Measurements from ENCODE around the gene GRIA4. TPM values are rescaled to one million over a fixed set of nuclear protein-coding genes. Genes with fewer than 3 reads are reported as not detected.

Gene GRIA4
- total and polyA plus RNA-seq, 2 donors (not counting 1 experiment from before 2014, with no cell fraction given), result not detected

DNA sequence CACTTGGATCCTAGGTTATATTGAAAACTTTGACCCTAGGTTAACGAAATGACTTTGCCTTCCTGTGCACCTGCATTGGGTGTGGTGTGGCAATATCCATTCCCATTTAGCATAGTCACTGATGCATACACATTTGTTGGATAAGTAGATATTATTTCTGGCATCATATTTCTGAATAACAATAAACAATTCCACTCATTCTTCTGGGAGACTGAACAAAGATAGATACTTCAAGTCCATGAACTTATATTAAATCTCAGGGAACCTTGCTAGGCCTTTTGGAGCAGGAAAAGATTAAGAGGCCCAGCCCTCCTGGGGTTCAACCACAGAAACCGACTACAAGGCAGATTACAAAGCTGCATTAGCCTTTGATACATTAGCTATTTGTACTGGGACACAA is 293.2 kb downstream of the GRIA4 start:
- Histone ChIP-seq H3K4me2 (replicated peaks; ENCODE audit: low read depth, low read length, poor library complexity, severe bottlenecking) (no peak overlapping the region), H3K4me1 (ENCODE audit: control insufficient read depth in 2 of 2, insufficient read depth in 2 of 2, low read length in 2 of 2) (no peaks in the 10 kb centered on the region), H3K36me3 (replicated peaks in 1 of 2; ENCODE audit: control extremely low read depth in 1 of 2, control insufficient read depth in 1 of 2, extremely low read depth in 1 of 2, insufficient read depth in 2 of 2, low read length in 1 of 2) (no peaks in the 10 kb centered on the region), H3K9me3 (ENCODE audit: control extremely low read depth in 1 of 3, control insufficient read depth in 2 of 3, insufficient read depth in 1 of 3, low read length in 2 of 3) (no peaks in the 10 kb centered on the region), H2AFZ (ENCODE audit: insufficient read depth, low read depth, low read length, poor library complexity, severe bottlenecking) (no peak overlapping the region), H3K4me3 (ENCODE audit: control extremely low read depth in 1 of 5, extremely low read depth in 1 of 5, insufficient read depth in 1 of 5, low read depth in 2 of 5, low read length in 4 of 5) (no peak overlapping the region), H3K9ac (ENCODE audit: low read length) (no peak overlapping the region), H3K27ac (ENCODE audit: low read length in 2 of 2) (no peak overlapping the region), H4K20me1 (ENCODE audit: control insufficient read depth, insufficient read depth, low read length, poor library complexity, severe bottlenecking) (no peaks in the 10 kb centered on the region), H3K79me2 (ENCODE audit: control insufficient read depth, insufficient read depth, low read length) (no peaks in the 10 kb centered on the region), H3K27me3 (replicated peaks in 1 of 4; ENCODE audit: control extremely low read depth in 1 of 4, control insufficient read depth in 3 of 4, insufficient read depth in 4 of 4, low read length in 3 of 4) (no peaks in the 10 kb centered on the region)
- no peak for DNase-seq
- H3K9me3 Mint-ChIP-seq (ENCODE audit: insufficient read depth), result no peaks in the 10 kb centered on the region
- 86% methylated on average over 1 of the region's 2 CpGs for WGBS (ENCODE audit: insufficient coverage)
- POLR2A ChIA-PET, result no interaction called here
- no peaks in the 10 kb centered on the region for H3K4me1 Mint-ChIP-seq
- no peak for ATAC-seq (ENCODE audit: low read depth)
- H3K27ac Mint-ChIP-seq, result no peak overlapping the region
- TF ChIP-seq EZH2 (IDR thresholded peaks at IDR 0.05; ENCODE audit: borderline replicate concordance, insufficient read depth, low read depth, low read length, poor library complexity, severe bottlenecking), result no peak
- TF ChIP-seq, protein P1, sequence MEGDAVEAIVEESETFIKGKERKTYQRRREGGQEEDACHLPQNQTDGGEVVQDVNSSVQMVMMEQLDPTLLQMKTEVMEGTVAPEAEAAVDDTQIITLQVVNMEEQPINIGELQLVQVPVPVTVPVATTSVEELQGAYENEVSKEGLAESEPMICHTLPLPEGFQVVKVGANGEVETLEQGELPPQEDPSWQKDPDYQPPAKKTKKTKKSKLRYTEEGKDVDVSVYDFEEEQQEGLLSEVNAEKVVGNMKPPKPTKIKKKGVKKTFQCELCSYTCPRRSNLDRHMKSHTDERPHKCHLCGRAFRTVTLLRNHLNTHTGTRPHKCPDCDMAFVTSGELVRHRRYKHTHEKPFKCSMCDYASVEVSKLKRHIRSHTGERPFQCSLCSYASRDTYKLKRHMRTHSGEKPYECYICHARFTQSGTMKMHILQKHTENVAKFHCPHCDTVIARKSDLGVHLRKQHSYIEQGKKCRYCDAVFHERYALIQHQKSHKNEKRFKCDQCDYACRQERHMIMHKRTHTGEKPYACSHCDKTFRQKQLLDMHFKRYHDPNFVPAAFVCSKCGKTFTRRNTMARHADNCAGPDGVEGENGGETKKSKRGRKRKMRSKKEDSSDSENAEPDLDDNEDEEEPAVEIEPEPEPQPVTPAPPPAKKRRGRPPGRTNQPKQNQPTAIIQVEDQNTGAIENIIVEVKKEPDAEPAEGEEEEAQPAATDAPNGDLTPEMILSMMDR (IDR thresholded peaks at IDR 0.05), result no peak
- intact Hi-C loops (cut with micrococcal nuclease), result no loop called here
- H3K4me3 Mint-ChIP-seq, result no peak overlapping the region
- CTCF ChIA-PET, result no interaction called here
- H3K27me3 Mint-ChIP-seq, result peaks cover 3% of the 10 kb centered on the region

DNA sequence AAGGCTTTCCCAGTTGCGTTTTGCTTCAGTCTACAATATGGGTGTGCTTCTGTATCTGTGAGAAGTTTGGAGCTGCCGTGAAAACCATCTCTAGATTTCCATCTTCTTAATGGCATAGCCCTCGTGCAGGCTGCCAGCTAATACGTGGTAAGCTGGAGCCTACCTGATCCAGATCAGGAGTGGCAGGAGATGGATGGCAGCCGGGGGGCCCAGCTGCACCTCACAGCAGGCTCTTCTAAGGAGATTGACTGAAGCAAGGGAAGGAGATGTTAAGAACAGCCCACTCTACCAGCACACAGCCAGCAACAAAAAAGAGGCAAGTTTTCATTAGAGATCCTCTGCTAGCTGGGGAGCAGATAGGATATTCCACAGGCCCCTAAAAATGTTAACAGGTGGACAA is 296.6 kb downstream of the GRIA4 start:
- WGBS (ENCODE audit: insufficient coverage), result 85% methylated on average over 4 of the region's 5 CpGs
- Histone ChIP-seq H3K79me2 (ENCODE audit: control insufficient read depth, insufficient read depth, low read length) (no peaks in the 10 kb centered on the region), H4K20me1 (ENCODE audit: control insufficient read depth, insufficient read depth, low read length, poor library complexity, severe bottlenecking) (no peaks in the 10 kb centered on the region), H3K27ac (ENCODE audit: low read length in 2 of 2) (no peak overlapping the region), H2AFZ (ENCODE audit: insufficient read depth, low read depth, low read length, poor library complexity, severe bottlenecking) (no peak overlapping the region), H3K36me3 (replicated peaks in 1 of 2; ENCODE audit: control extremely low read depth in 1 of 2, control insufficient read depth in 1 of 2, extremely low read depth in 1 of 2, insufficient read depth in 2 of 2, low read length in 1 of 2) (no peaks in the 10 kb centered on the region), H3K4me2 (replicated peaks; ENCODE audit: low read depth, low read length, poor library complexity, severe bottlenecking) (no peak overlapping the region), H3K4me1 (ENCODE audit: control insufficient read depth in 2 of 2, insufficient read depth in 2 of 2, low read length in 2 of 2) (no peaks in the 10 kb centered on the region), H3K9me3 (ENCODE audit: control extremely low read depth in 1 of 3, control insufficient read depth in 2 of 3, insufficient read depth in 1 of 3, low read length in 2 of 3) (no peaks in the 10 kb centered on the region), H3K27me3 (replicated peaks in 1 of 4; ENCODE audit: control extremely low read depth in 1 of 4, control insufficient read depth in 3 of 4, insufficient read depth in 4 of 4, low read length in 3 of 4) (no peaks in the 10 kb centered on the region), H3K9ac (ENCODE audit: low read length) (no peak overlapping the region), H3K4me3 (ENCODE audit: control extremely low read depth in 1 of 5, extremely low read depth in 1 of 5, insufficient read depth in 1 of 5, low read depth in 2 of 5, low read length in 4 of 5) (no peak overlapping the region)
- intact Hi-C loops (cut with micrococcal nuclease), result no loop called here
- H3K27me3 Mint-ChIP-seq, result peaks cover 3% of the 10 kb centered on the region
- POLR2A ChIA-PET, result no interaction called here
- no peaks in the 10 kb centered on the region for H3K4me1 Mint-ChIP-seq
- TF ChIP-seq, protein P1 (IDR thresholded peaks at IDR 0.05), result no peak
- no peak for TF ChIP-seq EZH2 (IDR thresholded peaks at IDR 0.05; ENCODE audit: borderline replicate concordance, insufficient read depth, low read depth, low read length, poor library complexity, severe bottlenecking)
- DNase-seq (no peak), ATAC-seq (ENCODE audit: low read depth) (no peak)
- CTCF ChIA-PET, result no interaction called here
- no peak overlapping the region for H3K27ac Mint-ChIP-seq
- H3K9me3 Mint-ChIP-seq (ENCODE audit: insufficient read depth), result no peaks in the 10 kb centered on the region
- H3K4me3 Mint-ChIP-seq, result no peak overlapping the region

Data from B cell (primary cell).